ENCODE data around the gene CELSR1. TPM values are rescaled to one million over a fixed set of nuclear protein-coding genes. Genes with fewer than 3 reads are reported as not detected.

The CELSR1 gene
- polyA plus RNA-seq, 1 experiment = 1.0 TPM

DNA sequence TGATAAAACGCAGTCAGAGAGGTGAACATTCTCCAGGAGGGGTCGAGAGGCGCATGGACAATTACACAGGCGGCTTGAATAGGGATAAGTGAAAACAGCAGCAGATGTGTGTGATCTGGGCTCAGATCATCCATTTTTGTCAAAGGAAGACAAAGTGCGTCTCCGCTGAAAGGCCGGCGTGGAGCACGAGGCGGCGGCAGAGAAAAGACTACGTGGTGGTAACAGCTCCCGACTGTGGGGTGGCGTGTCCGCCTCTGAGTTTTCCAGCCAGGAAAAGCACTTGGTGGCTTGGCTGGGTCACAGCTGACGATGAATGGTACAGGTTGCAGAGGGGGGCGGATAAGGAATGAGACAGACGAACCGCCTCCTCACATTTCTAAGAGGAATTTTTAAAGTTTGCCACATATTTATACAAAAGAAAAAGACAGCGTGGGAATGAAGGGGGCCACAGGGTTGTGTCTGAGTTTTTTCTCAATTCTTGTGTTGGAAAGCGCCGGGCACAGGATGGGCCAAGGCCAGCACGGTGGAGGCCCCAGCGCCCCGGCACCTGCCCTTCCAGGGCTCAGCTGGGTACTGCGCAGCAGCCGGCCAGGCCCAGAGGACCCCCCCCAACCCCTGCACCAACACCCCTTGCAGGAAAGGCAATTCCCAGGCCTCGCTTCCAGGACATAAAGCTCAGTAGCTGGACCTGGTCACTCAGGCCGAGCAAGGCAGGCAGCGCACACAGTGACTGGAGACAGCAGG lies 121.5 kb downstream of the CELSR1 start:
- H3K4me3 ChIP-seq (ENCODE audit: low read depth, low read length) = no peak overlapping the region
- TF ChIP-seq, protein P1, sequence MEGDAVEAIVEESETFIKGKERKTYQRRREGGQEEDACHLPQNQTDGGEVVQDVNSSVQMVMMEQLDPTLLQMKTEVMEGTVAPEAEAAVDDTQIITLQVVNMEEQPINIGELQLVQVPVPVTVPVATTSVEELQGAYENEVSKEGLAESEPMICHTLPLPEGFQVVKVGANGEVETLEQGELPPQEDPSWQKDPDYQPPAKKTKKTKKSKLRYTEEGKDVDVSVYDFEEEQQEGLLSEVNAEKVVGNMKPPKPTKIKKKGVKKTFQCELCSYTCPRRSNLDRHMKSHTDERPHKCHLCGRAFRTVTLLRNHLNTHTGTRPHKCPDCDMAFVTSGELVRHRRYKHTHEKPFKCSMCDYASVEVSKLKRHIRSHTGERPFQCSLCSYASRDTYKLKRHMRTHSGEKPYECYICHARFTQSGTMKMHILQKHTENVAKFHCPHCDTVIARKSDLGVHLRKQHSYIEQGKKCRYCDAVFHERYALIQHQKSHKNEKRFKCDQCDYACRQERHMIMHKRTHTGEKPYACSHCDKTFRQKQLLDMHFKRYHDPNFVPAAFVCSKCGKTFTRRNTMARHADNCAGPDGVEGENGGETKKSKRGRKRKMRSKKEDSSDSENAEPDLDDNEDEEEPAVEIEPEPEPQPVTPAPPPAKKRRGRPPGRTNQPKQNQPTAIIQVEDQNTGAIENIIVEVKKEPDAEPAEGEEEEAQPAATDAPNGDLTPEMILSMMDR (IDR thresholded peaks at IDR 0.05; ENCODE audit: insufficient read depth, low read depth, low read length) = no peak
- ChIA-PET POLR2A (no interaction called here), CTCF (no interaction called here)
- DNase-seq (ENCODE audit: low read depth) = no peak
- H3K36me3 ChIP-seq (ENCODE audit: control insufficient read depth, insufficient read depth, low read length) = no peaks in the 10 kb centered on the region
- peaks cover 5% of the 10 kb centered on the region for H3K27me3 ChIP-seq (ENCODE audit: control insufficient read depth, insufficient read depth, low read length)

DNA sequence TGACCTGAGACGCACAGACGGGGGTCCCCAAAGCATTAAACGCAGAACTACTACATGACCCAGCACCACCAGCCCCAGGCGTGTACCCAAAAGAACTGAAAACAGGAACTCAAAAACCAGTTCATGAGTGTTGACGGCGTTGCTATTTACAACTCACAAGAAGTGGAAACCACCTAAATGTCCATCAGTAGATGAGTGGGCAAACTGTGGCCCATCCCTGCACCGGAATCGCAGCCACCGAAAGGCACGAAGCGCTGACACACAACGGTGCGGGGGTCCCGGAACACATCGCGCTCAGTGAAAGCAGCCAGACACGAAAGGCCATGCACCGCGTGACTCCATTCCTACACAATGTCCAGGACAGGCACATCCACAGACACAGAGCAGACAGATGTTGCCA lies 122.7 kb downstream of the CELSR1 start:
- no peak for DNase-seq (ENCODE audit: low read depth)
- TF ChIP-seq, protein P1 (IDR thresholded peaks at IDR 0.05; ENCODE audit: insufficient read depth, low read depth, low read length) = no peak
- POLR2A ChIA-PET = no interaction called here
- H3K36me3 ChIP-seq (ENCODE audit: control insufficient read depth, insufficient read depth, low read length) = no peaks in the 10 kb centered on the region
- no peak overlapping the region for H3K4me3 ChIP-seq (ENCODE audit: low read depth, low read length)
- CTCF ChIA-PET = no interaction called here
- peaks cover 5% of the 10 kb centered on the region for H3K27me3 ChIP-seq (ENCODE audit: control insufficient read depth, insufficient read depth, low read length)

DNA sequence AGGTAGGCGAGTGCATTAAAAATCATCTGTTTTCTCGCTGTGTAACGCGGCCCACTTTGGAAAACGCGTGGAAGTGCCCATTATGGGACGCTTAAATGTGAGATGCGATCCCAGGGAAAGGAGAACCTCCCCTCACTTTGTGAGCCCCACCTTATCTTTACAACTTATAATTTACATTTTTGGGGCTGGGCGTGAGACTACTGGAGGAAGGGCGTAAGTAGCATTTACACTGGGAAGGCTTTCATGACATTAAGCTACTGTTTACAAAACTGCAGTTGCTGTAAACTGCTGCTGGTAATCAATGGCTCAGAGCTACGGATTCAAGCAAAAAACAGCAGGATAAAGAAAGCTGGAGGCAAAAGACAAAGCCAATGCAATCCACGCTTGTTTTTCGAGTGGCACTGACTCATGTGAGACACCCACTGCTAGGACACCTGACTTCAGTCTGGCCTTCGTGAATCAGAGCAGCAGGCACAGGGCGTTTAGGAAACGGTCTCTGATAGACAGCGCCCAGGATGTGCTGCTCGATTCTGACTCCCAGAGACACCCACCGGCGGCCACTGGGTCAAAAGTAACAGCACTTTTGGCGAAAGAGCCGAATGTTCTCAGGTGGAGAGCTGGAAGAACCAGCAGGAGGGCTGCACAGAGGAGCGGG lies 123.6 kb downstream of the CELSR1 start:
- H3K4me3 ChIP-seq (ENCODE audit: low read depth, low read length) = no peak overlapping the region
- TF ChIP-seq, protein P1 (IDR thresholded peaks at IDR 0.05; ENCODE audit: insufficient read depth, low read depth, low read length) = no peak
- peaks cover 5% of the 10 kb centered on the region for H3K27me3 ChIP-seq (ENCODE audit: control insufficient read depth, insufficient read depth, low read length)
- ChIA-PET POLR2A (no interaction called here), CTCF (no interaction called here)
- no peaks in the 10 kb centered on the region for H3K36me3 ChIP-seq (ENCODE audit: control insufficient read depth, insufficient read depth, low read length)
- no peak for DNase-seq (ENCODE audit: low read depth)

DNA sequence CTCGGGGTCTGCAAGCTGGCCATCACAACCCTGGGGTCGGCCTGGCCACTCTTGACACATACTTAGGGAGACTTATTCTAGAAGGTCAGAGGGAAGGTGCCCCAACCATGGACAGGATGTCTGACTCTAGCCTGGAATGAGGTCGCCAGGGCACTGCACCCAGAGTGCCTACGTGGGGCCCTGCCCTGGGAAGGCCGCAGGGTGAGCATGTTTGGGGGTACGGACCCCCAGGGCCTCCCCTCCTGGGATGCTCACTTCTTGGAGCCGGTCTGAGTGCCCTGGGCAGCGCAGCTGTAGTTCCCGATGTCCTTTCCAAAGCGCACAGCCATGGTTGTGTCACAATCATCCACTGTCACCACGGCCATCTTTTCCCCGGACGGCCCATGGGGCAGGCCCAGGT lies 126.1 kb downstream of the CELSR1 start:
- H3K4me3 ChIP-seq (ENCODE audit: low read depth, low read length) = no peak overlapping the region
- TF ChIP-seq, protein P1 (IDR thresholded peaks at IDR 0.05; ENCODE audit: insufficient read depth, low read depth, low read length) = no peak
- DNase-seq (ENCODE audit: low read depth) = no peak
- no peaks in the 10 kb centered on the region for H3K36me3 ChIP-seq (ENCODE audit: control insufficient read depth, insufficient read depth, low read length)
- ChIA-PET CTCF (no interaction called here), POLR2A (no interaction called here)
- H3K27me3 ChIP-seq (ENCODE audit: control insufficient read depth, insufficient read depth, low read length) = peaks cover 5% of the 10 kb centered on the region

DNA sequence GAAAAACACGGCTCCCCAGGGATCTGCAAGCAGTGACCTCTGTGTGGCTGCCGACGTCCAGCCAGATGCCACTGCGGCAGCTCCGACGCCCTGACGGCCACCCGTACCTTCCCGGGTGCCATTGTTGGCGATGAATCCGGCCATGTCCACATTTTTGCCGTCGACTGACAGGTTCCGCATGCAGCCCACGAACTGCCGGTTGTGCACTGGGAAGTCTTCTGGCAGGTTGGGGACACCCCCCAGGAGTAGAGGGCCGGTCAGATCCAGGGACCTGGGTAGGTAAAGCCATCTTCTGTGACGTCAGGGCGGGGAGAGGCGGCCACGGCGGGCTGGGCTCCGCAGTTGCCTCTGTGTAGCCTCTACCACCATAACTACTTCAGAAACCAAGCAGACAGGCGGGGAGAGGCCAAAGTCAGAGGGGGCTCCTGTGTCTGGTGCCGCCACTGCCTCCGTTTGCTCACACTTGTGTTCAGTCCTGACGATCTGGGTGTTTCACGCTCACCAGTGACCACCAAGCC lies 127.1 kb downstream of the CELSR1 start:
- ChIA-PET CTCF (no interaction called here), POLR2A (no interaction called here)

More for the DNA sequence above, 127.1 kb downstream of the CELSR1 start:
- Histone ChIP-seq H3K27me3 (ENCODE audit: control insufficient read depth, insufficient read depth, low read length) (peaks cover 5% of the 10 kb centered on the region), H3K36me3 (ENCODE audit: control insufficient read depth, insufficient read depth, low read length) (no peaks in the 10 kb centered on the region), H3K4me3 (ENCODE audit: low read depth, low read length) (no peak overlapping the region)
- TF ChIP-seq, protein P1 (IDR thresholded peaks at IDR 0.05; ENCODE audit: insufficient read depth, low read depth, low read length) = no peak
- no peak for DNase-seq (ENCODE audit: low read depth)
